Right hindlimb (tissue), 1 donor: Measurements from ENCODE around the gene NSRP1.
"Not testable (repeated sequence)": the region's sequence is repeated elsewhere in the genome, so short reads cannot be mapped to it uniquely, and the experiment has no call there.

Source experiments
- DNase-seq: peaks from one replicate; pipeline ENCODE4 v3.0.0-alpha.2; 2018

NSRP1 gene

DNA sequence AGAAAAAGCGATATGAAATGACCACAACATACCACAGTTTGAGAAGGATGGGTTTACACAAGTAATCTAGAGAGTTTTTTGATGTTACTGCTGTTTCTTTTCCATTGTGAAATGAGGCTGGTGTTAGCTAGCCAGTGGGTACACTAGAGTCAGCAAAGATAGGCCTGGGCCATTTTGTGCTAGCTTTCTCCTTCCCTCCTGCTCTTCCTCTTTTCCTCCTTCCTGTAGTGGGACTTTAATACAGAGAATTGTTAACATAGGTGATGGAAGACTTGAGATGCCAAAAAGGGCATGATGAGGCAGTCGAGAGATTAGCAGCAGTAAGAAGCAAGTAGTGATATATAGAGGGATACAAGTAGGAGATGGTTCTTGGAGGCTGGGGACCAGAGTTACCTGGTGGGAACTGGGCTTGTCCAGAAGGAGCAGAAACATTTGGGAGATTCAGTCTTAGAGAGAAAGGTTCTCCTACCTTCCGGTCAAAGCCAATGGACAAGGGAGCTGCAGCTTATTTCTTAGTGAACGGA is 7.7 kb downstream of the NSRP1 start:
- no peak for DNase-seq

DNA sequence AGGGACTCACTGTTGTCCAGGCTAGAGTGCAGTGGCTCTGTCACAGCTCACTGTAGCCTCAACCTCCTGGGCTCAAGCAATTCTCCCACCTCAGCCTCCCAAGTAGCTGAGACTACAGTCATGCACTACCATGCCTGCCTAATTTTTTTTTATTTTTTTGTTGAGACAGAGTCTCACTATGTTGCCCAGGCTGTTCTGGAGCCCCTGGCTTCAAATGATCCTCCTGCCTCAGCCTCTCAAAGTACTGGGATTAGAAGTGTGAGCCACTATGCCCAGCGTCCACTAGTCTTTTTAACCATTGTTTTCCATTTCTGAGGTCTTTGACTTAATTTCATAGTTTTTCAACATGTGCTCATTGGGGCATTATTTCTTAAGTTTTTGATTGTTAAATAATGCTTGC is 13.5 kb downstream of the NSRP1 start:
- no peak for DNase-seq

DNA sequence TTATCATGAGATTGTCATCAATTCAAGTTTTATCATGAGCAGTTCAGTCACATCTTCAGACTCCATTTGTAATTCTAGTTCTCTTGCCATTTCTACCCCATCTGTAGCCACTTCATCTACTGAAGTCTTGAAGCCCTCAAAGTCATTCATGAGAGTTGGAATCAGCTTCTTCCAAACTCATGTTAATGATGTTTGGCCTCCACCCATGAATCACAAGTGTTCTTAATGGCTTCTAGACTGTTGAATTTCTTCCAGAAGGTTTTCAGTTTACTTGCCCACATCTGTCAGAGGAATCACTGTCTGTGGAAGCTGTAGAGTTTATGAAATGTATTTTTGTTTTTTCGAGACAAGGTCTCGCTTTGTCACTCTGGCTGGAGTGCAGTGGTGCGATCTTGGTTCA is 16.0 kb downstream of the NSRP1 start:
- DNase-seq, result no peak

DNA sequence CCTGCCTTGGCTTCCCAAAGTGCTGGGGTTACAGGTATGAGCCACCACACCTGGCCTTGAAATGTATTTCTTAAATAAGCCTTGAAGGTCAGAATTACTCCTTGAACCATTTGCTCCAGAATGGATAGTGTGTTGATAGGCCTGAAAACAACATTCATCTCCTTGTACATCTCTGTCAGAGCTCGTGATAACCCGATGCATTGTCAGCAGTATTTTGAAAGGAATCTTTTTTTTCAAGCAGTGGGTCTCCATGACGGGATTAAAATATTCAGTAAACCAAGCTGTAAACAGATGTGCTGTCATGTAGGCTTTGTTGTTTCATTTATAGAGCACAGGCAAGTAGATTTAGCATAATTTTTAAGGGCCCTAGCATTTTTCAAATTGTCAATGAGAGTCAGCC is 16.6 kb downstream of the NSRP1 start:
- DNase-seq, result no peak

DNA sequence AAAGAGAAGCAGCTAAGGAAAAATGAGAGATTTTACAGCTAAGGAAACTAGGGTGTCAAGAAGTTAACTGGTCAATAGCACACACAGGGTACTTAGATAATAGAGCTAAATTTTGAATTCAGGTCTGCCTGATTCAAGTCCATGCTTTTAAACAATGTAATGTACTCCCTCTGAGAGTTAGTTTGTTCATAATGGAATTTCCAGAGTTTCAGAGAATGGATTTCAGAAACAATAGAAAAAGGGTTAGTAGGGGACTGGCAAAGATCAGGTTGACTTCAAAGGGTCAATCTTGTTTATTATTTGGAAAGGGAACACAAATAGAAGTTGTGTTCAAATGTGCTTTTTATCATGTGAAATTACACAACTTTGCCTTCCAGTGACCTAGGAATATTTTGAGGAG is 17.9 kb downstream of the NSRP1 start:
- DNase-seq, result no peak

DNA sequence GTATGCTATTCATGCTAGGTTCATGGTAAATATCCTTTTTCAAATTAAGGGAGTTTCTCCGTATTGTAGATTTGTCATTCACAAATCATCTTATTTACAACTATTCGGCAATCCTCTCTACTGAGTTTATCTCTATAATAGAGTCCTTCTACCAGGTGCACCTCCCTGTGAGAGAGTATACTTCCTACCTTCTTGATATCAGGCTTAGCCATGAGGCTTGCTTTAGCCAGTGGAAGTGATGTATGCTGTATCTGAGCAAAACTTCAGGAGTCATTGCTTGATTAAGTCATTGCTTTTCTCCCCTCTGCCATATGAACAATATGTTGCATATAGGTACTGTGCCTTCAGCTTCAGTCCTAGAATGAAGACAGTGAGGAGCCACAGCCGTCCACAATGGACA is 20.5 kb downstream of the NSRP1 start:
- no peak for DNase-seq

DNA sequence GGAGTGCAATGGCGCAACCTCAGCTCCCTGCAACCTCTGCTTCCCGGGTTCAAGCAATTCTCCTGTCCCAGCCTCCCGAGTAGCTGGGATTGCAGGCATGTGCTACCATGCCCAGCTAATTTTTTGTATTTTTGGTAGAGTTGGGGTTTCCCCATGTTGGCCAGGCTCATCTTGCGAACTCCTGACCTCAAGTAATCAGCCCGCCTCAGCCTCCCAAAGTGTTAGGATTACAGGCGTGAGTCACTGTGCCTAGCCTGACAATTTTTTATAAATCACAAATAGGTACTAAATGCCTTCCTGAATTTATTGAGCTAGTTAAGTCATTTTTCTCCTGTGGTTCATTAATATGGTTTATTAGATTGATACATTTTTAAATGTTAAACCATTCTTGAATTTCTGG is 31.2 kb downstream of the NSRP1 start:
- not testable (repeated sequence) for DNase-seq

DNA sequence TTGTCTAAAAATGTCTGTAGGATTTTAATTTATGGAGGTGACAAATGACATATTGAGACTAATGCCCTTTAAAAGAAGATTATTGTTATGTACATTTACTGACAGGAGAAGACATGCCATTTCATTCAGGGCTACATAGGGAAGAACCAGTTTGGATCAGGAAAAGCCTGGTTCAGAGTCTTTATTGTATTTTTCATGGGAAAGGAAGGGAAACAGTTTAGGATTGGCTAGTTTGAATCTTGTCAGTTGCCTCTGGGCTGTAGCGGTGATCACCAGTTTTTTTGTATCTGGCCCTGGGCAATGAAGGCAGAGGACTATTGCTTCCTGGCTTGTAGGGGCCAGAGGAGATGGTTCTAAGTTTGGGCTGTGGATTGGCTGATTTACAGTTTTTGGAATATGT is 31.8 kb downstream of the NSRP1 start:
- DNase-seq, result no peak

DNA sequence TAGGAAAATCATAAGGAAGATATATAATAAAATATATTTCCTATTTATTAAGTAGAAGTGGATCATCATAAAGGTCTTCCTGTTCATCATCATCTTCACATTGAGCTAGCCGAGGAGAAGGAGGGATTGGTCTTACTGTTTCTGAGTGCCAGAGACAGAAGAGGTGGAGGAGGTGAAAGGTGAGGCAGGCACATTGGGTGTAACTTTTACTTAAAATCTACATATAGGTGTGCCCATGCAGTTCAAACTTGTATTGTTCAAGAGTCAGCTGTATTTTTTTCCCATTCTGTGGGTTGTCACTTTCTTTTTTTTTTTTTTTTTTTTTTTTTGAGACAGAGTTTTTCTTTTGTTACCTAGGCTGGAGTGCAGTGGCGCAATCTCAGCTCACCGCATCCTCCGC is 34.9 kb downstream of the NSRP1 start:
- no peak for DNase-seq

DNA sequence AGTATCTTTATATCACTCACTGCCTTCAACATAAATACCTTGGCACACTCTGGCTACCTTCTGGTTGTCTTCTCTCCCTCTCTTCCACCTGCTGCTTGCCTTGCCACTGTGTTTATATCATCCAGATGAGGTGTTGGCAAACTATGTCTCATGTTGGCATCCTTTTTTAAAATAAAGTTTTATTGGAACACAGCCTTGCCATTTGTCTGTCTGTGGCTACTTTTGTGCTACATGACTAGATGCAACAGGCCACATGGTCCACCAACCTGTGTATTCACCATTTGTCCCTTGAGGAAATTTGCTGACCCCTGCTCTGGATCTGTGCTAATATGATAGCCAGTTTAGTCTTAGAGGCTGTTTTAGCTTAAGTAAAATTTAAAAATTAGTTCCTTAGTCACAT is 36.8 kb downstream of the NSRP1 start:
- no peak for DNase-seq

DNA sequence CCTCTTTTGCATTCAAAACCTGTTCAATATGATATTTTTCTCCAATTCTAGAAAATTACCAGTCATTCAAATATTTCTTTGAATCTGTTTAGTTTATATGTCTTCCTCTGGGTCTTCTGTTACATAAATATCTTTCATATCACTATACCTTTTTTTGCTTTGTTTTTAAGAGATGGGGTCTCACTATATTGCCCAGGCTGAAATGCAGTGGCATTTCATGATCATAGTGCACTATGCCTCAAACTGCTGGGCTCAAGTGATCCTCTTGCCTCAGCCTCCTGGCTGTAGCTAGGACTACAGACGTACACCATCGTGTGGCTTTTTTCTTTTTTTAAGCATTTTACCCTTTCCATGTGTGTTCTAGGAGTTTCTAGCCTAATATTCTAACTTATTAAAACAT is 38.8 kb downstream of the NSRP1 start:
- no peak for DNase-seq

DNA sequence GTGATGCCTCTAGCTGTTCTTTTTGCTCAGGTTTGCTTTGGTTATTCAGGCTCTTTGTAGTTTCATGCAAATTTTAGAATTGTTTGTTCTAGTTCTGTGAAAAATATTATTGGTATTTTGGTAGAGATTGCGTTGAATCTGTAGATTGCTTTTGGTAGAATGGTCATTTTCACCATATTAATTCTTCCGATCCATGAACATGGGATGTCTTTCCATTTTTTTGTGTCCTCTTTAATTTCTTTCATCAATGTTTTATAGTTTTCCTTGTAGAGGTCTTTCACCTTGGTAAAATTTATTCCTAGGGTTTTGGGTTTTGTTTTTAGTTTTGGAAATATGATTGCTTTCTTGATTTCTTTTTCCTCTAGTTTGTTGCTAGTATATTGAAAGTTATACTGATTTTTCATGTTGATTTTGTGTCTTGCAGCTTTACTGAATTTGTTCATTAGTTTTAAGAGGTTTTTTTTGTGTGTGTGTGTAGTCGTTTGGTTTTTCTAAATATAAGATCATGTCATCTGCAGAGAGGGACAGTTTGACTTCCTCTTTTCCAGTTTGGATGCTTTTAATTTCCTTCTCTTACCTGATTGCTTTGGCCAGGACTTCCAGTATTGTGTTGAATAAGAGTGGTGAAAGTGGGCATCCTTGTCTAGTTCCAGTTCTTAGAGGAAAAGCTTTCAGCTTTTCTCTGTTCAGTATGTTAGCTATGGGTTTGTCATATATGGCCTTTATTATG is 42.4 kb downstream of the NSRP1 start:
- DNase-seq, result no peak

DNA sequence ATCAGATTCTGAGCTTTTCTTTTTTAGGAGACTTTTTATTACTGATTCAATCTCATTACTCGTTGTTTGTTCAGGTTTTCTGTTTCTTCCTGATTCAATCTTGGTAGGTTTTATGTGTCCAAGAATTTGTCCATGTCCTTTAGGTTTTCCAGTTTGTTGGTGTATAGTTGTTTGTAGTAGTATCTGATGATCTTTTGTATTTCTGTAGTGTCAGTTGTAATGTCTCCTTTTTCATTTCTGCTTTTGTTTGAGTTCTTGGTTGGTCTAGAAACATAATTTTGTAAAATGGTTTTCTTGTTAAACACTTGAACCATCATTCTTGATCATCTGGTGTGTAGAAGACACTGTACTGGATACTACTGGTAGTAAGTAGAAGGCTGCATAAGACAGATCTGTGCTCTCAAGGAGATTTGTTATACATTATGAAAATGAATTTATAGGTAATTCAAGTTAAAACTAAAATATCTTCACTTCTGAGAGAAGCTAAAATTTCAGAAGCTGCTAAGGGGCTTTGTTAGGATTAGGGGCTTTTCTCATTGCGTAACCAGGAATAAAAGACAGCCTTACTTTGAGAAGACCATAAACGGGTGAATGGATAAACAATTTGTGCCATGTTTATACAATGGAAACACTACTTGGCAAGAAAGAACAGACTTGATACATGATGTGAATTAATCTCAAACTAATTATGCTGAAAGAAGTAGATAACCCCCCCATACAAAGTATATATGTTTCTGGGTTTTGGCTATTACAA is 44.0 kb downstream of the NSRP1 start:
- DNase-seq, result no peak

DNA sequence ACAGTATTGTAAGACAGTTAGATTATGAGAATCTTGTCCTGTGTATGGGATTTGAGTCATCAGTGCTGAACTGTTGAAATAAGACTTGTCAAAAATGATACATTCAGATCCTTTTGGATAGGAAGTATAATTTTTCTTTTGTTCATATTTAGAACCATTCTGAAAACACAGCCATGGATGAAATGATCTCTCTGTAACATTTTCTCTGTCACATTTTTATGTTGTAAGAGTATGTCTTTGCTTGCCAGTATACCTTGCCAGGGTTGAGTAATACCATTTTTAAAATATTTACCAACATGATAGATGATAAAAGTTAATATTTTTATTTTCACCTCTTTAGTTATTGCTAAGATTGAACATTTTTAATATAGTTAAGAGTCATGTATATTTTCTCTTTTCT is 45.0 kb downstream of the NSRP1 start:
- DNase-seq, result no peak

DNA sequence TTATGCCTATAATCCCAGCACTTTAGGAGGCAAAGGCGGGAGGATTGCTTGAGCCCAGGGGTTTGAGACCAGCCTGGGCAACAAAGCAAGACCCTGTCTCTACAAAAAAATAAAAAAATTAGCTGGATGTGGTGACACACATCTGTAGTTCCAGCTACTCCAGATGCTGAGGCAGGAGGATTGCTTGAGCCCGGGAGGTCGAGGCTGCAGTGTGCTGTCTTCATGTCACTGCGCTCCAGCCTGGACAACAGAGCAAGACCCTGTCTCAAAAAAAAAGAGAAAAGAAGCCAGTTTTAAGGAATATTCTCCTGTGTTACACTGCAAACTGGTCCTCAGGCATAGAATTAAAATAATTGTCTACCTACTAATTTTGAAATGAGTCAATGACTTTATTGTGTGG is 47.9 kb downstream of the NSRP1 start:
- no peak for DNase-seq

DNA sequence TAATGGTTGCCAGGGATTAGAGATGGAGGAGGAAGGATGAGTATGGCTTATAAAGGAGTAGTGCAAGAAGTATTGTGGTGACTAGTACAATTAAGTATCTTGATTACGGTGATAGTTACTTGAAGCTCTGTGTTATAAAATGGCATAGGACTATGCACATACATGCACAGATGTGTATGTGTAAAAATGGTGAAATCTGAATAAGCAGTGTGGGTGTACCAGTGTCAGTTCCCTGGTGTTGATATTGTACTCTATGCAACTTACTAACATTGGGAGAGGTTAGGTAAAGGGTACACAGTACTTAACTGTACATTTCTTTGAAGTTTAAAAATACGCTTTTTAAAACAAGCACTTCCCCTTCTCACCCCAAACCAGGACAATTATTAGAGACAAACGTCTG is 48.5 kb downstream of the NSRP1 start:
- no peak for DNase-seq

DNA sequence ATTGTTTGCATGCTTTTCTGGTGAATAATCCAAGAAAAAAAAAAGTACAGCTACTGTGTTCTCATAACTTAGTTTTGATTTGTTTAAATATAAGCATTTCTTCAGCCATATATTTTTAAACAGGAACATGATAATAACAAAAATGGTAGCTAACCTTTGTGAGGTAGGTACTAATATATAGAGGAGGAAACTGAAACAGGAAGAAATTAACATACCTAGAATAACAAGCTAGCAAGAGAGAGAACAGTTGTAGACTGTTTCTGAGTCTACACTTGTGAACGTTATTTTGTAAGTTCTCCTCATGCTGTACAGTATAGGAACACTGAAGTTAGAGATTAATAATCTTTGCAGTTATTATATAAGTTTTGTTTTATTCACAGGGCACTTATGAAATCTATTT is 49.3 kb downstream of the NSRP1 start:
- DNase-seq, result no peak

DNA sequence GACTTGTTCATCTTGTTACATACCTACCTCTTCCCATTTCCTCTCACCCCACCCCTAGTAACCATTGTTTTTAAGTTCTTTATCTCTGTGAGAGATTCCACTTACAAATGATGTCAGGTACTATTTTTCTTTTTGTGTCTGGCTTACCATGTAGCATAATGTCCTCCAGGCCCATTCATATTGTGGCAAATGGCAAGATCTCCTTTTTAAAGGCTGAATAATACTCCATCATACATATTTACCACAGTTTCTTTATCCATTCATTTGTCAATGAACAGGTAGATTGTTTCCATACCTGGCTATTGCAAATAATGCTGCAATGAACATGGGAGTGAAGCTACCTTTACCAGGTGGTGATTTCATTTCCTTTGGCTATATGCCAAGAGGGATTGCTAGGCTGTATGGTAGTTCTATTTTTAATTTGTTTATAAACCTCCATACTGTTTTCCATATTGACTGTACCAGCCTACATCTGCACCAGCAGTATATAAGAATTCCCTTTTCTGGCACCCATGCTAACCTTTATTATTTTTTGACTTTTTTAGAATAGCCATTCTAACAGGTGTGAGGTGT is 53.9 kb downstream of the NSRP1 start:
- no peak for DNase-seq

DNA sequence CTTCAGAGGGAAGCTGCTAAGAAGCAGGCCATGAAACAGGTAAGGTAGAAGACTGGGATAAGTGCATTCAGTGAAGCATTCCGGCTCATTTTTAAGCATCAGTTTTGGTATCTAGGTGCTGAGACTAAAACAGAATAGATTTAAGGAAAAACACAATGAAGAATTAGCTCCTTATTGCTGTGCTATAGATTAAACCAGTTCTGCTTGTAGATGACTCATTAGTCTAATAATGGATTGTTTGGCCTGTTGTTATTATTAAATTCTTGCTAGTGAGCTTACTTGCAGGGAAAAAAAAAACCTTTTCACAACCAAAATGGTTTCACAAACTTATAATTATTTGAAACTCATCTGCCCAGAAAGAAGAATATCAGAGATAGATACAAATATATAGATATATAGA is 55.9 kb downstream of the NSRP1 start:
- DNase-seq, result no peak

DNA sequence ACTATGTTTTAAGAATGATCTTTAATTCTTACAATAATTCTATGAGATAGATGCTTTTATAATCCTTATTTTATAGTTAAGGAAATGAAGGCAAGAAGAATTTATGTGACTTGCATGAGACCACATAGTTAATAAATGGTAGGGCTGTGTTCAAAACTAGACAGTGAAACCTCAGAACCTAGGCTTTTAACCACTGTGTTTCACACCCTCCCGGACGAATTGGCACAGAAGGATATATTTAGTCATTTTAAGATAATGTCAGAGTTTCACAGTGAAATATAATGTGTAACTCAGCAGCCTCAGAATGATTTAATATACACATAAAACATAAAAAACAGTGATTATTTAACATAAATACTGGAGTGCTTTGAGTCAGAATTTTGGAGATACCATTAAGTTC is 57.0 kb downstream of the NSRP1 start:
- DNase-seq, result no peak

DNA sequence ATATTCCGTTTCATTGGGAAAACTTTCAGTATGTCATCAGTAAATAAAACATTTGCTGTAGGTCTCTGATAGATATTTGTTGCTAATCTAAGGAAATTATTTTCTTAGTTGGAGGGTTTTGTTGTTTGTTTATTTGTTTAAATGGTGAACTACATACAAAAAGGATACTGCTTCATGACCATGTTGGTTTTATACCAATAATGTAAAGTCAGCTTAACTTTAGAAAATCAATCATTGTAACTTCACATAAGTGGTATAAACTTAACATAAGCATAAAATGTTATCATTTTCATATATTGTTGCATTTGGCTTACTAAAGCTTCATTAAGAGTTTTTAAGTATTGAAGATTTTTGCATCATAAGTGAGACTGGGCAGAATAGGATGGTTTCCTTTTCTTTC is 57.9 kb downstream of the NSRP1 start:
- no peak for DNase-seq

DNA sequence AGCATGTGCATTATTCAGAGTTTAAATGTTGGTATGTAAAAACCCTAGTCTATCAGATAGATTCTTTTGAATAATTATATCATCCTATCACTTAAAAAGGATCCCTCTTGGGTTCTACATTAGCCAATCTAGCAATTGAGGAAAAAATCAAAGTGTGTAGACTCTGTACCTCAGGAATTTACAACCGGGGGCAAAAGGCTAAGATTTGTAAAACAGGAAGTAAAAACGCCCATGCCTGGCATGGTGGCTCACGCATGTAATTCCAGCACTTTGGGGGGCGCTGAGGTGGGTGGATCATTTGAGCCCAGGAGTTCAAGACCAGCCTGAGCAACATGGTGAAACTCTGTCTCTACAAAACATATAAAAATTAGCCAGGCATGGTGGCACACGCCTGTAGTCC is 60.2 kb downstream of the NSRP1 start:
- DNase-seq, result no peak

DNA sequence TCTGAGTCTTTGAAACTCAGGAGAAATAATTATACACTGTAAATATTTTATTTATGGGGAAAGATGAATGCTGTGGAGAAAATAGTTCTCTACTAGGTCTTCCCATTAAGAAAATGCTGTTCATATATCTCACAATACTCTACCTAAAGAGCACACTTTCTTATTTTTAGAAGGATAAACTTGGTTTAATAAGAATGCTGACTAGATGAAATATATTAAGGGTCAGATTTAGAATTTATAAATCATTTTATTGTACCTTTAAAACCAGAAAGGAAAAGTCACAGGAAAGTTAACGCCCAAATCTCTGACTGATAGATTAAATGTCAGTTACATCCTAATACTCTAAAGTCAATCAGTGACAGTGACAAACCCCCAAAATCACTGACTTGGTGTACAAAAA is 70.1 kb downstream of the NSRP1 start:
- DNase-seq, result no peak

DNA sequence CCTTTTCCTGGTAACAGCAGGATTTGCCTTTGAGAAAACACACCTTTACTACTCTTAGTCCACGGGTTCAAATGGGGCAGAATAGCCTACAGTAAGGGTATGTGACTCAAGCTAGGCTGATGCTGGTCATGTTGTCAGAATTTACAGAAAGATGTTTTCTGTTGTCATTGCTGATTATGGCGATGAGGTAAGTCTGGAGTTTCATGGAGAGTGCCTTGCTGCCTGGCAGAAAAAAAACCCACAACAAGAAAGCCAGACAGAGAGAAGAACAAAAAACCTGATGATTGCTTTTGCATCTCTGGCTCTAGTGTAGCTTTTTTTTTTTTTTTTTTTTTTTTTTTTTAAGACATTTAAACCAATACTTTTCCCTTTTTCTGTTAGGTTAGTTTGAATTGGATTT is 71.0 kb downstream of the NSRP1 start:
- no peak for DNase-seq
